ENCODE measurements around the gene MYCBP. TPM values are rescaled to one million over a fixed set of nuclear protein-coding genes. Genes with fewer than 3 reads are reported as not detected.
"Not testable (repeated sequence)": the region's sequence is repeated elsewhere in the genome, so short reads cannot be mapped to it uniquely, and the experiment has no call there.

MYCBP gene
- total RNA-seq, 1 experiment from 2014 or later, result 27.7 TPM

DNA sequence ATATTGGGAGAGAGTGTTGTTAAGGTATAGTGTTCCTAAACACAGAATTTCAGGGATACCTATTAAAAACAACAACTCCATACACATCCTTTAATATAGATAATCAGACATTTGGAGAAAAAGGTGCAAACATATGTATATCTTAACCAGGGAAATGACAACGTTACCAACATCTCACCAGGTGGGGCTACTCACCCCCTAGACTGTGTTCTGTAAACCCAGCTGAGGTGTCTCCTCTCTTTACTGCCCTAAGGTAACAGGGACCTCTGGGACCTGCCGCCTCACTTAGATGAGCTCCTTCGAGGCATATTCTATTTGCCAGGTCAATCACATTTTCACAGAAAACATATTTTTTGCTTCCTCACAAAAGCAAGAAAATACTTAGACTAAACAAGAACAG is 26.9 kb downstream of the MYCBP start:
- H3K36me3 ChIP-seq (ENCODE audit: control insufficient read depth, insufficient read depth, low read length), result no peaks in the 10 kb centered on the region
- CTCF ChIA-PET, result no interaction called here
- peaks cover 9% of the 10 kb centered on the region for H3K4me1 Mint-ChIP-seq (ENCODE audit: low read depth, unreplicated experiment)
- TF ChIP-seq, protein P1, sequence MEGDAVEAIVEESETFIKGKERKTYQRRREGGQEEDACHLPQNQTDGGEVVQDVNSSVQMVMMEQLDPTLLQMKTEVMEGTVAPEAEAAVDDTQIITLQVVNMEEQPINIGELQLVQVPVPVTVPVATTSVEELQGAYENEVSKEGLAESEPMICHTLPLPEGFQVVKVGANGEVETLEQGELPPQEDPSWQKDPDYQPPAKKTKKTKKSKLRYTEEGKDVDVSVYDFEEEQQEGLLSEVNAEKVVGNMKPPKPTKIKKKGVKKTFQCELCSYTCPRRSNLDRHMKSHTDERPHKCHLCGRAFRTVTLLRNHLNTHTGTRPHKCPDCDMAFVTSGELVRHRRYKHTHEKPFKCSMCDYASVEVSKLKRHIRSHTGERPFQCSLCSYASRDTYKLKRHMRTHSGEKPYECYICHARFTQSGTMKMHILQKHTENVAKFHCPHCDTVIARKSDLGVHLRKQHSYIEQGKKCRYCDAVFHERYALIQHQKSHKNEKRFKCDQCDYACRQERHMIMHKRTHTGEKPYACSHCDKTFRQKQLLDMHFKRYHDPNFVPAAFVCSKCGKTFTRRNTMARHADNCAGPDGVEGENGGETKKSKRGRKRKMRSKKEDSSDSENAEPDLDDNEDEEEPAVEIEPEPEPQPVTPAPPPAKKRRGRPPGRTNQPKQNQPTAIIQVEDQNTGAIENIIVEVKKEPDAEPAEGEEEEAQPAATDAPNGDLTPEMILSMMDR (IDR thresholded peaks at IDR 0.05; ENCODE audit: insufficient read depth in 1 of 2, low read depth in 1 of 2, low read length in 1 of 2, severe bottlenecking in 1 of 2, unreplicated experiment in 1 of 2), result no peak
- no TSS peak for BruUV-seq (replicated peaks)
- H3K27me3 Mint-ChIP-seq (ENCODE audit: insufficient read depth, unreplicated experiment), result no peaks in the 10 kb centered on the region
- intact Hi-C loops (cut with micrococcal nuclease; ENCODE audit: unreplicated experiment), result no loop called here
- H3K27me3 ChIP-seq (replicated peaks; ENCODE audit: control insufficient read depth, insufficient read depth, low read length), result no peaks in the 10 kb centered on the region
- H3K9me3 Mint-ChIP-seq (ENCODE audit: unreplicated experiment), result no peaks in the 10 kb centered on the region
- no peak for DNase-seq
- no peak overlapping the region for H3K4me3 Mint-ChIP-seq (ENCODE audit: unreplicated experiment)
- no peak overlapping the region for H3K4me3 ChIP-seq (ENCODE audit: low read depth, low read length)
- no peaks in the 10 kb centered on the region for H3K9me3 ChIP-seq
- H3K4me1 ChIP-seq, result no peaks in the 10 kb centered on the region
- H3K27ac Mint-ChIP-seq (ENCODE audit: unreplicated experiment), result no peak overlapping the region
- POLR2A ChIA-PET, result no interaction called here
- H3K36me3 Mint-ChIP-seq (ENCODE audit: insufficient read depth, unreplicated experiment), result peaks cover 33% of the 10 kb centered on the region

DNA sequence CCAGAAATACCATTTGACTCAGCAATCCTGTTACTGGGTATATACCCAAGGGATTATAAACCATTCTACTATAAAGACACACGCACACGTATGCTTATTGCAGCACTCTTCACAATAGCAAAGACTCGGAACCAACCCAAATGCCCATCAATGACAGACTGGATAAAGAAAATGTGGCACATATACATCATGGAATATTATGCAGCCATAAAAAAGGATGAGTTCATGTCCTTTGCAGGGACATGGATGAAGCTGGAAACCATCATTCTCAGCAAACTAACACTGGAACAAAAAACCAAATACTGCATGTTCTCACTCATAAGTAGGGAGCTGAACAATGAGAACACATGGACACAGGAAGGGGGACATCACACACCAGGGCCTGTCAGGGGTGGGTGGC is 28.1 kb downstream of the MYCBP start:
- BruUV-seq (replicated peaks); DNase-seq: not testable (repeated sequence)
- CTCF ChIA-PET, result interaction anchor here (0.8 kb wide), 1 partner anchor 10 kb away, joined by 3 read pairs; no protein-coding TSS in a partner anchor

DNA sequence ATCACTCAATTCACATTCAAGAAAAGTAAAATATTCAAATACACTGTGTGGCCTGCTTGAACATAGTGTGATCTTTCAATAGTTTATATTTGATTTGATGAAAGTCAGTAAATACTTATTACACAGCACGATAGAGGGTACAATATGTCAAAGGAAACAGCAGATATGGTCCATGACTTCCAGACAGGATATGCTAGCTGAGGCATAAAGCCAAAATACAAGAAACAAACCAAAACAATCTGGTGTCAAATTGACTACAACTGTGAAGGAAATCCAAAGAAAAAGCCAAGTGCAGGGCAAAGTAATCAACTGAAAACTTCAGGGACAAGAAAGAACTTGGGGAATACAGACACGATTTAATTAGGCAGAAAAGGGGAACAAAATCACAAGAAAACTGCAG is 32.9 kb downstream of the MYCBP start:
- Mint-ChIP-seq H3K4me3 (ENCODE audit: unreplicated experiment) (no peak overlapping the region), H3K9me3 (ENCODE audit: unreplicated experiment) (no peaks in the 10 kb centered on the region), H3K36me3 (ENCODE audit: insufficient read depth, unreplicated experiment) (peaks cover 36% of the 10 kb centered on the region), H3K27ac (ENCODE audit: unreplicated experiment) (no peak overlapping the region), H3K27me3 (ENCODE audit: insufficient read depth, unreplicated experiment) (no peaks in the 10 kb centered on the region), H3K4me1 (ENCODE audit: low read depth, unreplicated experiment) (peaks cover 9% of the 10 kb centered on the region)
- intact Hi-C loops (cut with micrococcal nuclease; ENCODE audit: unreplicated experiment), result no loop called here
- ChIA-PET CTCF (no interaction called here), POLR2A (no interaction called here)
- BruUV-seq (replicated peaks), result no TSS peak
- H3K4me3 ChIP-seq (ENCODE audit: low read depth, low read length), result no peak overlapping the region
- TF ChIP-seq, protein P1 (IDR thresholded peaks at IDR 0.05; ENCODE audit: insufficient read depth in 1 of 2, low read depth in 1 of 2, low read length in 1 of 2, severe bottlenecking in 1 of 2, unreplicated experiment in 1 of 2), result no peak
- H3K36me3 ChIP-seq (ENCODE audit: control insufficient read depth, insufficient read depth, low read length), result no peaks in the 10 kb centered on the region
- no peaks in the 10 kb centered on the region for H3K9me3 ChIP-seq
- H3K27me3 ChIP-seq (replicated peaks; ENCODE audit: control insufficient read depth, insufficient read depth, low read length), result no peaks in the 10 kb centered on the region
- no peaks in the 10 kb centered on the region for H3K4me1 ChIP-seq
- no peak for DNase-seq

More for the DNA sequence above, 28.1 kb downstream of the MYCBP start:
- H3K4me3 Mint-ChIP-seq (ENCODE audit: unreplicated experiment); H3K27me3 ChIP-seq (replicated peaks; ENCODE audit: control insufficient read depth, insufficient read depth, low read length); H3K9me3 Mint-ChIP-seq (ENCODE audit: unreplicated experiment); POLR2A ChIA-PET; H3K4me1 Mint-ChIP-seq (ENCODE audit: low read depth, unreplicated experiment); H3K4me3 ChIP-seq (ENCODE audit: low read depth, low read length); intact Hi-C loops (cut with micrococcal nuclease; ENCODE audit: unreplicated experiment); H3K27me3 Mint-ChIP-seq (ENCODE audit: insufficient read depth, unreplicated experiment); H3K36me3 ChIP-seq (ENCODE audit: control insufficient read depth, insufficient read depth, low read length); H3K27ac Mint-ChIP-seq (ENCODE audit: unreplicated experiment); H3K9me3 ChIP-seq; H3K4me1 ChIP-seq: not testable (repeated sequence)
- H3K36me3 Mint-ChIP-seq (ENCODE audit: insufficient read depth, unreplicated experiment), result peaks cover 30% of the 10 kb centered on the region

DNA sequence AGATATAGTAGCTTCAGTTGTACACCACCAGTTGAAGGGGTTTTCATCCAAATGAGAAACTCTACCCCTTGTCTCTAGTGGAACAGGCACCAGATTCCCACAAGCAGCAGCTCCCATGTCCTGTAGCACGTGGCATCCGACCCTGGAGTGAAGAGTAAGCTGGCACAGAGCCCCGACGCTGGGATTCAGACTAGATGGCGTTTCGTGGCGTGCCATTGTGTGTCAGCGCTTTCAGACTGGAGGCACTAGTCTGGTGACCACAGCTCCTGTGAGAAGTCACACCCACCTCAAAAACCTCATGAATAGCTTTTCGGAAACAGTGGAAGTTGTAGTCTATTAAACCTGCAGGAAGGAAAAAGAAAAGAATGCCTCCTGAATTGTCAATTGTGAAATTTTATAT is 33.8 kb downstream of the MYCBP start:
- no peak for DNase-seq
- Histone ChIP-seq H3K27me3 (replicated peaks; ENCODE audit: control insufficient read depth, insufficient read depth, low read length) (no peaks in the 10 kb centered on the region), H3K4me1 (no peaks in the 10 kb centered on the region), H3K9me3 (no peaks in the 10 kb centered on the region), H3K36me3 (ENCODE audit: control insufficient read depth, insufficient read depth, low read length) (no peaks in the 10 kb centered on the region), H3K4me3 (ENCODE audit: low read depth, low read length) (no peak overlapping the region)
- TF ChIP-seq, protein P1 (IDR thresholded peaks at IDR 0.05; ENCODE audit: insufficient read depth in 1 of 2, low read depth in 1 of 2, low read length in 1 of 2, severe bottlenecking in 1 of 2, unreplicated experiment in 1 of 2), result no peak
- Mint-ChIP-seq H3K9me3 (ENCODE audit: unreplicated experiment) (no peaks in the 10 kb centered on the region), H3K4me3 (ENCODE audit: unreplicated experiment) (no peak overlapping the region), H3K27me3 (ENCODE audit: insufficient read depth, unreplicated experiment) (no peaks in the 10 kb centered on the region), H3K27ac (ENCODE audit: unreplicated experiment) (no peak overlapping the region), H3K36me3 (ENCODE audit: insufficient read depth, unreplicated experiment) (peaks cover 28% of the 10 kb centered on the region), H3K4me1 (ENCODE audit: low read depth, unreplicated experiment) (peaks cover 7% of the 10 kb centered on the region)
- ChIA-PET POLR2A (no interaction called here), CTCF (no interaction called here)
- no TSS peak for BruUV-seq (replicated peaks)
- intact Hi-C loops (cut with micrococcal nuclease; ENCODE audit: unreplicated experiment), result loop anchor here (5.0 to 10.0 kb wide), 2 partner anchors 235 to 812 kb away; no protein-coding TSS in a partner anchor

DNA sequence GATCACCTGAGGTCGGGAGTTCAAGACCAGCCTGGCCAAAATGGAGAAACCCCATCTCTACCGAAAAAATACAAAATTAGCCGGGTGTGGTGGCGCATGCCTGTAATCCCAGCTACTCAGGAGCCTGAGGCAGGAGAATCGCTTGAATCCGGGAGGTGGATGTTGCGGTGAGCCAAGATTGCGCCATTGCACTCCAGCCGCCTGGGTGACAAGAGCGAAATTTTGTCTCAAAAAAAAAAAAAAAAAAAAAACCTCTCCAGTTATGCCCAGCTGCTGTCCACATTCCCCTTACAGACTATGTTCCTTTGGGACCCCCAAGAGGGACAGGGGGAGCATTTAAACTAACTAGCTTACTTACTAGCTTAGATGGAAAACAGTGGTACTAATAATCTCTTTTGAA is 36.8 kb downstream of the MYCBP start:
- intact Hi-C loops (cut with micrococcal nuclease; ENCODE audit: unreplicated experiment), result loop anchor here (5.0 to 10.0 kb wide), 2 partner anchors 232 to 809 kb away; no protein-coding TSS in a partner anchor
- not testable (repeated sequence) for BruUV-seq (replicated peaks); H3K9me3 Mint-ChIP-seq (ENCODE audit: unreplicated experiment)

More for the DNA sequence above, 36.8 kb downstream of the MYCBP start:
- POLR2A ChIA-PET; H3K4me3 ChIP-seq (ENCODE audit: low read depth, low read length); H3K36me3 ChIP-seq (ENCODE audit: control insufficient read depth, insufficient read depth, low read length); H3K4me3 Mint-ChIP-seq (ENCODE audit: unreplicated experiment); CTCF ChIA-PET; H3K4me1 ChIP-seq; H3K27me3 ChIP-seq (replicated peaks; ENCODE audit: control insufficient read depth, insufficient read depth, low read length); H3K27ac Mint-ChIP-seq (ENCODE audit: unreplicated experiment); H3K4me1 Mint-ChIP-seq (ENCODE audit: low read depth, unreplicated experiment); H3K9me3 ChIP-seq; H3K27me3 Mint-ChIP-seq (ENCODE audit: insufficient read depth, unreplicated experiment); DNase-seq: not testable (repeated sequence)
- H3K36me3 Mint-ChIP-seq (ENCODE audit: insufficient read depth, unreplicated experiment), result peaks cover 21% of the 10 kb centered on the region
